Keratinocyte (primary cell): ENCODE results near the gene FSTL3.

ENCODE experiments used
- EZH2 ChIP-seq: IDR thresholded peaks from one replicate; pipeline ENCODE4 v1.6.1; 2012; ENCODE audit warnings: inconsistent platforms, mild to moderate bottlenecking, low read length, moderate library complexity
- TF ChIP-seq, protein P1 (sequence below), 3 experiments: IDR thresholded peaks in 1 of 3; conservative IDR thresholded peaks in 1 of 3; optimal IDR thresholded peaks in 1 of 3; 2 replicates in 2 of 3; 3 replicates in 1 of 3; pipeline versions ENCODE3 to v1.5.1; 2011; ENCODE audit warnings: low read length in 3 of 3, mild to moderate bottlenecking in 3 of 3, moderate library complexity in 2 of 3, control low read depth in 1 of 3, inconsistent platforms in 1 of 3; ENCODE audit not compliant: insufficient read depth in 2 of 3; ENCODE audit errors: extremely low read depth in 1 of 3

DNA sequence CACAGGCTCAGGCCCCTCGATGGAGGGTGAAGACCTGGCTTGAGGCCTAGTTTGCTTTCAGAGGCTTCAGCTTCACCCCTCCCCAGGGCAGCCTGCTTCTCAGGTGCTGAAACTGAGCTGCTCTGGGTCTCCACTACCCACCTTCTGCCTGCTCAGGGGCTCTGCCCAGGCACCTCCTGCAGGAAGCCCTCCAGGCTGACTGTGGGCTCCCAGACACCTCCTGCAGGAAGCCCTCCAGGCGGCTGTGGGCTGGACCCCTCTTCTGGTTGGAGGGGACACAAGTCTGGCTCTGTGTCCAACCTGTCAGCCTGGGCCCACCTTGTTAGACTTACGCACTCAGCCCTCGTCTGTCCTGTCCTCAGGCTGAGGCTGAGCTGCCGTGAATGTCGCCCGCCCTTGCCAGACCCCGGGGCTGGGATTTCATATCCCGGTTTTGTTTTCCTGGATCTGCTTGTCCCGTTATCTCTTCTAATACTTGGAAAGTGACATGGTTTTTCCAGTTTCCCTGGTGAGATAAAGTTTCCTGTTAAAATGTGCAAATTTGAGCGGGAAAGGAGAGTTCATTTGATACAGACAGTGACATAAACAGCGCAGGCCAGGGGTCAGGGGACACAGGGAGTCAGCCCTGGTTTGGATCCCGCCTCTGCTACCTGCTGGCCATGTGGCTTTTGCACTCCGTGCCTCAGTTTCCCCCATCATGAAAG is 53.9 kb downstream of the FSTL3 start:
- TF ChIP-seq, protein P1, sequence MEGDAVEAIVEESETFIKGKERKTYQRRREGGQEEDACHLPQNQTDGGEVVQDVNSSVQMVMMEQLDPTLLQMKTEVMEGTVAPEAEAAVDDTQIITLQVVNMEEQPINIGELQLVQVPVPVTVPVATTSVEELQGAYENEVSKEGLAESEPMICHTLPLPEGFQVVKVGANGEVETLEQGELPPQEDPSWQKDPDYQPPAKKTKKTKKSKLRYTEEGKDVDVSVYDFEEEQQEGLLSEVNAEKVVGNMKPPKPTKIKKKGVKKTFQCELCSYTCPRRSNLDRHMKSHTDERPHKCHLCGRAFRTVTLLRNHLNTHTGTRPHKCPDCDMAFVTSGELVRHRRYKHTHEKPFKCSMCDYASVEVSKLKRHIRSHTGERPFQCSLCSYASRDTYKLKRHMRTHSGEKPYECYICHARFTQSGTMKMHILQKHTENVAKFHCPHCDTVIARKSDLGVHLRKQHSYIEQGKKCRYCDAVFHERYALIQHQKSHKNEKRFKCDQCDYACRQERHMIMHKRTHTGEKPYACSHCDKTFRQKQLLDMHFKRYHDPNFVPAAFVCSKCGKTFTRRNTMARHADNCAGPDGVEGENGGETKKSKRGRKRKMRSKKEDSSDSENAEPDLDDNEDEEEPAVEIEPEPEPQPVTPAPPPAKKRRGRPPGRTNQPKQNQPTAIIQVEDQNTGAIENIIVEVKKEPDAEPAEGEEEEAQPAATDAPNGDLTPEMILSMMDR (optimal IDR thresholded peaks at IDR 0.05 in 1 of 3, IDR thresholded peaks at IDR 0.05 in 1 of 3, conservative IDR thresholded peaks at IDR 0.05 in 1 of 3; ENCODE audit: extremely low read depth in 1 of 3, insufficient read depth in 2 of 3, low read length in 3 of 3) = no peak
- TF ChIP-seq EZH2 = no peak
